Liver (tissue), 9 donors: Measurements from ENCODE around the gene SH3RF3. TPM values are rescaled to one million over a fixed set of nuclear protein-coding genes. Genes with fewer than 3 reads are reported as not detected.

Source experiments
- DNase-seq: peaks from one replicate; pipeline ENCODE4 v3.0.0-alpha.2; 2017; ENCODE audit warnings: low spot score
- H3K27ac ChIP-seq, 2 donors: one replicate each; pipeline ENCODE4 v1.7.0; 2013; ENCODE audit warnings: inconsistent platforms in 2 of 2, low read length in 2 of 2, control low read depth in 1 of 2, low read depth in 1 of 2, mild to moderate bottlenecking in 1 of 2
- H3K27me3 ChIP-seq, 4 donors: one replicate each; pipeline versions ENCODE4 v1.6.1 to v1.7.0; 2013; ENCODE audit warnings: low read length in 3 of 4, inconsistent platforms in 1 of 4, mild to moderate bottlenecking in 1 of 4, moderate library complexity in 1 of 4; ENCODE audit not compliant: control insufficient read depth in 4 of 4, insufficient read depth in 4 of 4
- H3K36me3 ChIP-seq, 4 donors: one replicate each; pipeline versions ENCODE4 v1.6.1 to v1.7.0; 2013; ENCODE audit warnings: low read length in 3 of 4, mild to moderate bottlenecking in 3 of 4, low read depth in 1 of 4, moderate library complexity in 1 of 4; ENCODE audit not compliant: control insufficient read depth in 4 of 4, insufficient read depth in 3 of 4
- H3K4me1 ChIP-seq, 4 donors: one replicate each; pipeline versions ENCODE4 v1.6.1 to v1.7.0; 2013; ENCODE audit warnings: low read length in 3 of 4, mild to moderate bottlenecking in 3 of 4, moderate library complexity in 1 of 4; ENCODE audit not compliant: control insufficient read depth in 4 of 4, insufficient read depth in 4 of 4
- H3K4me3 ChIP-seq, 3 donors: one replicate each; pipeline versions ENCODE4 v1.6.1 to v1.7.0; 2013; ENCODE audit warnings: low read length in 3 of 3, control low read depth in 1 of 3, low read depth in 1 of 3, mild to moderate bottlenecking in 1 of 3
- H3K9ac ChIP-seq, 2 donors: one replicate each; pipeline ENCODE4 v1.7.0; 2013; ENCODE audit warnings: low read length in 2 of 2, mild to moderate bottlenecking in 2 of 2, moderate library complexity in 2 of 2, control low read depth in 1 of 2, low read depth in 1 of 2
- H3K9me3 ChIP-seq, 4 donors: one replicate each; pipeline versions ENCODE4 v1.6.1 to v1.7.0; 2013; ENCODE audit warnings: low read length in 3 of 4; ENCODE audit not compliant: control insufficient read depth in 4 of 4
- ATF3 ChIP-seq: IDR thresholded peaks from 2 replicates; pipeline ENCODE4 v1.6.1; 2016; ENCODE audit warnings: antibody characterized with exemption
- FOXA1 ChIP-seq: IDR thresholded peaks from 2 replicates; pipeline ENCODE4 v1.6.1; 2016; ENCODE audit warnings: antibody characterized with exemption
- FOXA2 ChIP-seq: IDR thresholded peaks from 2 replicates; pipeline ENCODE4 v1.6.1; 2016; ENCODE audit warnings: antibody characterized with exemption
- HNF4G ChIP-seq: IDR thresholded peaks from 2 replicates; pipeline ENCODE4 v1.6.1; 2016; ENCODE audit warnings: antibody characterized with exemption
- JUND ChIP-seq, 2 donors: IDR thresholded peaks; 2 replicates each; pipeline ENCODE4 v1.6.1; 2016; ENCODE audit warnings: antibody characterized with exemption in 2 of 2
- MAX ChIP-seq: IDR thresholded peaks from 2 replicates; pipeline ENCODE4 v1.6.1; 2016; ENCODE audit warnings: antibody characterized with exemption
- NR2F2 ChIP-seq: IDR thresholded peaks from 2 replicates; pipeline ENCODE4 v1.6.1; 2016; ENCODE audit warnings: antibody characterized with exemption
- REST ChIP-seq: IDR thresholded peaks from 2 replicates; pipeline ENCODE4 v1.6.1; 2016; ENCODE audit warnings: antibody characterized with exemption, mild to moderate bottlenecking
- RXRA ChIP-seq, 2 donors: IDR thresholded peaks; 2 replicates each; pipeline ENCODE4 v1.6.1; 2017 to 2018; ENCODE audit warnings: antibody characterized with exemption in 2 of 2, mild to moderate bottlenecking in 1 of 2
- SP1 ChIP-seq: IDR thresholded peaks from 2 replicates; pipeline ENCODE4 v1.6.1; 2018; ENCODE audit warnings: antibody characterized with exemption, mild to moderate bottlenecking
- TAF1 ChIP-seq: conservative IDR thresholded peaks from 2 replicates; pipeline ENCODE4 v1.6.1; 2016; ENCODE audit warnings: antibody characterized with exemption, mild to moderate bottlenecking
- YY1 ChIP-seq: IDR thresholded peaks from 2 replicates; pipeline ENCODE4 v1.6.1; 2016; ENCODE audit warnings: antibody characterized with exemption, mild to moderate bottlenecking
- ZBTB33 ChIP-seq: IDR thresholded peaks from 2 replicates; pipeline ENCODE4 v1.6.1; 2016; ENCODE audit warnings: antibody characterized with exemption
- WGBS: extraction: QIAGEN DNeasy Blood & Tissue Kit; methylation state at CpG from one replicate; pipeline ENCODE4 v1.1.7; 2013; 5-methylcytosine and 5-hydroxymethylcytosine counted together
- polyA plus RNA-seq, 2 donors: library from polyadenylated mRNA; stranded (reverse) in 1 of 2; unstranded in 1 of 2; fragments of 200-250 nt in 1 of 2; fragments of >200 nt in 1 of 2; fragmentation: Nextera tagmentation in 1 of 2; extraction: Ambion mirVana in 1 of 2; gene quantifications; one replicate each; pipeline versions ENCODE4 v1.2.1 to v1.2.3, GENCODE V29; 2013 to 2015
- total RNA-seq, 2 donors: library from RNA; depleted of rRNA; stranded (reverse); fragments of >200 nt; gene quantifications; one replicate each; pipeline ENCODE4 v1.2.3, GENCODE V29; 2014
- donor health status: healthy.
- donor health status: healthy.
- donor health status: healthy.
- donor health status: healthy.
- donor health status: healthy.

The SH3RF3 gene
- total and polyA plus RNA-seq, 4 donors = 0.11 to 1.0 (median 0.54) TPM

GRCh38 chr2:109370399-109371035 lies 241.5 kb downstream of the SH3RF3 start:
- Histone ChIP-seq H3K27me3 (no peaks in the 10 kb centered on the region), H3K27ac (no peak overlapping the region), H3K4me3 (no peak overlapping the region), H3K9me3 (no peaks in the 10 kb centered on the region), H3K36me3 (no peaks in the 10 kb centered on the region), H3K9ac (no peak overlapping the region), H3K4me1 (no peaks in the 10 kb centered on the region)
- 93% methylated on average over 13 of the region's 13 CpGs for WGBS
- TF ChIP-seq ATF3 (no peak), TAF1 (no peak), NR2F2 (no peak), JUND (IDR thresholded peaks at IDR 0.05) (no peak), ZBTB33 (no peak), RXRA (IDR thresholded peaks at IDR 0.05) (no peak), FOXA1 (no peak), MAX (no peak), YY1 (no peak), SP1 (no peak), FOXA2 (no peak), REST (no peak), HNF4G (no peak)
- DNase-seq = no peak

- 88% methylated on average over 18 of the region's 18 CpGs for WGBS
- Histone ChIP-seq H3K4me1 (no peaks in the 10 kb centered on the region), H3K9me3 (no peaks in the 10 kb centered on the region), H3K36me3 (no peaks in the 10 kb centered on the region), H3K27ac (no peak overlapping the region), H3K4me3 (no peak overlapping the region), H3K27me3 (no peaks in the 10 kb centered on the region), H3K9ac (no peak overlapping the region)
- DNase-seq = no peak
- TF ChIP-seq TAF1 = no peak
These were observed 242.6 kb downstream of the SH3RF3 start for GRCh38 chr2:109371481-109372170.
